ENCODE measurements around the gene DDC.
"Not testable (repeated sequence)": the region's sequence is repeated elsewhere in the genome, so short reads cannot be mapped to it uniquely, and the experiment has no call there.

DDC gene

DNA sequence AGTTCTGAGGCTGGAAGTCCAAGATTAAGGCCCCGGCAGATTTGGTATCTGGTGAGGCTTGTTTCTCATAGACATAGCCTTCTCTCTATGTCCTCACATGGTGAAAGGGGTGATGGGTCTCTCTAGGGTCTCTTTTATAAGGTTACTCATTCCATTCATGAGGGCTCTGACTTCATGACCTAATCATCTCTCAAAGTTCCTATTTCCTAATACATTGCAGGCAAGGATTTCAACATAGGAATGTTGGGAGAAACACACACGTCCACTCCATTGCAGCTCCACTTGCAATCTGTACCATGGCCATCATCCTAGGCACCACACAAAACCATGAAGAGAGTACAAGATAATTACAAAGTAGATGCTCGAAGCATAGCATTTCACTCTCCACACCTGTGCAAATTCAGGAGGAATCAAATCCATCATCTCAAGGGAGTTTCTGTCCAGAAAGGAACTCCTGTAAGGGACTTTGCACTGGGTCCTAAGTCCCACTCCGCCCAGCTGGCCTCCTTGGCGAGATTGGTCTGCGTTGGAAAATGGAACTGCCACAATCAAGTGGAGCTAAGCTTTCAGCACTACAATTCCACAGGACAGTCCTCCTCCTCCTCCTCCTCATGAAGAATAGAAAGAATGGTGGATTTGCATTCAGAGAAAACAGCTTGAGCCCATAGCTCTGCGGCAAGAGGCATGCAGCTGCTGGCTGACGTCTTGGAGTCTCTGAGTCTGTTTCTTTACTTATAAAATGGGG, 8.8 kb downstream of the DDC start:
- TF ChIP-seq JUND (IDR thresholded peaks at IDR 0.05; ENCODE audit: low read depth) = no peak
- in situ Hi-C loops (cut with HindIII; ENCODE audit: low pct_unique_long_range_greater_than_20kb, low sequenced_read_pairs) = no loop called here
- peak in 1 of 2 experiments; percentile 38 for DNase-seq (ENCODE audit: low read depth in 1 of 2, low spot score in 1 of 2)

DNA sequence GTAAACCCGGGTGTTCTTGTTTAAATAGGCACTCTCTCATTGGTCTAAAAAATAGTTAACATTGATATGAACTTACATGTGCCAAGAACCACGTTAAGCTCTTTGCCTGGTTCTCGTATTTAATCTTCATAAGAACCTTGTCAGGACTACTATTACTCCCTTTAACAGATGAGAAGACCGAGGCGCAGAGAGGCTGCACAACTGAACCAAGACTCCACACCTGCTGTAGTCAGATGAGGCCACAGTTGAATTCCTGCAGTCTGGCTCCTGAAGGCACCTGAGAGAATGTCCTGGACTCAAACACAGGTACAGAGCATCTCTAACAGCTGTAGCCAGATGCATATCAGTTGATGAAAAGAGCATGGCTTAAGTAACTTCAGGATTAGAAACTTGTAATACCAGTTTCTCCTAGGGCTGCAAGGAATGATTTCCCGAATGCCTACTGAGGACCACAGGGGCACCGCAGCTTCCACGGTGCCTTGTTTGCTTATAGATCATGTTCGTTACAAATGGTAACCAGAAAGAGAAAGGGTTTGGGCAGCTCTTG, 9.5 kb downstream of the DDC start:
- no peak for TF ChIP-seq JUND (IDR thresholded peaks at IDR 0.05; ENCODE audit: low read depth)
- in situ Hi-C loops (cut with HindIII; ENCODE audit: low pct_unique_long_range_greater_than_20kb, low sequenced_read_pairs) = no loop called here
- DNase-seq (ENCODE audit: low read depth in 1 of 2, low spot score in 1 of 2) = no peak

DNA sequence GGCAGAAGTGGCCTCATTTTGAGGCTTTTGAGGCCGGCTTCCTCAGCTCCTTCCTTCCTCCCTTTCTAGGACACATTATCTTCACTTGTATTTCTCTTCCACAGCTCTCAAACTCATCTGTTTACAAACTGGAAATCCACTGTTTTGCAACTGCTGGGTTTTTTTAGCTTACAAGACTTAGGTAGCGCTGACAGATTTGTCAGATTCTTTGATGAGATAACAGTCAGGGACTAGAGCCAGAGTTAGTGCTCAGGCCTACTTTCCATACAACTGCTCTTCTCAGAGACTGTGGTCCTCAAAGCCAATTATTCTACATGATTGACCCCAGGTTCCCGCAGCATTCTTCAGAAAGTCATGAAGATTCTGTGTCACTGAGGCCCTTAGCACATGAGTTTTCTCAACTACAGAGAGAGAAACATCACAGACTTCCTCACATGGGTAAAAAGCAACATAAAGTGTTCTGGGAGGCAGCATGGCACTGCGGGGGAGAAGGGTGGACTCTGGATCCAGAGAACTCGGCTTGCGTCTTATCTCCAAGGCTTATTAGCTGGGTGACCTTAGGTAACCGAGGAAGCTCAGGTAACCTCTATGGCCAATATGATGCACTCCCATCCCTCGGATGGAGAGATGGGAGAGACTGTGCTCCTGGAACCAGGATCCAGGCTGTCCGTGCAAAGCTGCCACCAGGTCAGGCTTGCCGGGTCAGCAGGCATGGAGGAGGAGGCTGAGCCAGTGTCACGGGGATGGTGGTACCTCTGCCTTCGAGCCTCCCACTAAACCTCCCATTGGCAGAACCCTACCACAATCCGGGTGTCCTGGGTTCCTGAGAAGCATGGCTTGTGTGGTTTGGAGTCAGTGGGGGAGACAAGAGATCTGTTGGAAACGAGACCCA, 10.5 kb downstream of the DDC start:
- in situ Hi-C loops (cut with HindIII; ENCODE audit: low pct_unique_long_range_greater_than_20kb, low sequenced_read_pairs) = no loop called here
- DNase-seq (ENCODE audit: low read depth in 1 of 2, low spot score in 1 of 2) = no peak

DNA sequence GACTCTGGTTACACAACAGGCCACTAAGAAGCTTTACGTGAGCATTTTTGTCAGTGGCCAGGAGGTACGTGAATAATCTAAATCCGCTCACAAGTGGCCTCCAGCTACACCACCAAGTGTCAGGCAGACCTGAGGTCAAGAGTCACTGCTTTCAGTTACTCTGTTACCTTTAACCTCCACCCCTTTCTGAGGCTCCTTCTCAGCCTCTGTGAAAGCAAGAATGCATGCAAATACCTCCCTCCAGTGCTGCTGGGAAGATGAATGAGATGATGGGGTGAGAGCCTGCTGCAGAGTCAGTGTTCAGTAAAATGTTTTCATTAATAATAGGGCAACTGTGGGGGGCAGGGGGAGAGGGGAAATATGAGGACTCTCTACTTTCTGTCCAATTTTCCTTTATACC, 11.2 kb downstream of the DDC start:
- no peak for DNase-seq (ENCODE audit: low read depth in 1 of 2, low spot score in 1 of 2)
- in situ Hi-C loops (cut with HindIII; ENCODE audit: low pct_unique_long_range_greater_than_20kb, low sequenced_read_pairs) = no loop called here
- no peak for TF ChIP-seq JUND (IDR thresholded peaks at IDR 0.05; ENCODE audit: low read depth)

More for the DNA sequence above, 10.5 kb downstream of the DDC start:
- TF ChIP-seq JUND (IDR thresholded peaks at IDR 0.05; ENCODE audit: low read depth) = no peak

DNA sequence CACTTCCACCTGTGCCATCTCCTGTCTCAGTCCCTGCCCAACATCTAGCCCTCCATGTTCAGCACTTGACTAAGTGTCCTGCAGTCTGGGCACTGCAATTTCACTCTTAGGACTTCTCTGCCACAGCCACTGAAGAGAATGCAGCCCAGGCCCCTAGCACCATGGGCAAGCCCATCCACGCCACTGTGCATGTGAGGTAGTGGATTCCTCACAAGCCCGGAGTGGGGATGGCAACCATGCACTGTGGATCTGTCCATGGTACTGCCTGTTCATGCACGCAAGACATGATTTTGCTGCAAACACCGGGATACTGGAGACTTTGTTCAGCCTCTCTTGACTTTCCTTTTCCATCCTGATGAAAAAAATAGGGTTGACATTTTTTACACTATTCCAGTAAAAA, 12.3 kb downstream of the DDC start:
- TF ChIP-seq JUND (IDR thresholded peaks at IDR 0.05; ENCODE audit: low read depth) = no peak
- DNase-seq (ENCODE audit: low read depth in 1 of 2, low spot score in 1 of 2) = peak; percentile 61 to 85
- in situ Hi-C loops (cut with HindIII; ENCODE audit: low pct_unique_long_range_greater_than_20kb, low sequenced_read_pairs) = no loop called here

DNA sequence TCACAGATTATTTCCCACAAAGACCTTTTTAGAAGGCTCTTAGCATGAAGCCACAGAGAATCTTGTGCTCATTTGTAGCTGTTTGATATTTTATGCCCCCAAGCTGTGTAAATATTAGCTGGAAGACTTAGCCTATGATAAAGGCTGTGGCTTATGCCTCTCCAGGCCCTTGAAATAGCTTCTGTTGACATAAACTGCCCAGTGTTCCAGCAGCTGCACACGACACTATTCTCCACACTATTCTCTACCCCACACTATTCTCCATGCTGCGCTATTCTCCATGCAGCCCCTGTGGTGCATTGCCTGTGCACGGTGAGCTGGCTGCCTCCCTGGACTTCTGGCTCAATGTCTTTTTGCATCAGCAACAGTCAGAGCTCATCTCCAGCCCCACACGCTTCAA, 13.1 kb downstream of the DDC start:
- in situ Hi-C loops (cut with HindIII; ENCODE audit: low pct_unique_long_range_greater_than_20kb, low sequenced_read_pairs) = no loop called here
- no peak for TF ChIP-seq JUND (IDR thresholded peaks at IDR 0.05; ENCODE audit: low read depth)
- no peak for DNase-seq (ENCODE audit: low read depth in 1 of 2, low spot score in 1 of 2)

DNA sequence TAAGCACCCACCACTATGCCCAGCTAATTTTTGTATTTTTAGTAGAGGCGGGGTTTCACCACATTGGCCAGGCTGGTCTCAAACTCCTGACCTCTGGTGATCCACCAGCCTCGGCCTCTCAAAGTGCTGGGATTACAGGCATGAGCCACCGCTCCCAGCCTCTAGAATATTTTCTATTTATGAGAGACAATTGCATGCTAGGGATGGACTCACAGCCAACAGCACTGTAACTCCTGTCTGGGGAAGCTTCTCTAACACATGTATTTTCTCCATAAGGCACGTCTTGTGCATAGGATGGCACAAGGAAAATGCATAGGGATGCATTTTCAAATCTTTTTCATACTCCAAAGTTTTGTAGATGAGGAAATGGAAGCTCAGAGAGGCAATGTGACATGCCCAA, 19.6 kb downstream of the DDC start:
- DNase-seq (ENCODE audit: low read depth in 1 of 2, low spot score in 1 of 2); in situ Hi-C loops (cut with HindIII; ENCODE audit: low pct_unique_long_range_greater_than_20kb, low sequenced_read_pairs): not testable (repeated sequence)

DNA sequence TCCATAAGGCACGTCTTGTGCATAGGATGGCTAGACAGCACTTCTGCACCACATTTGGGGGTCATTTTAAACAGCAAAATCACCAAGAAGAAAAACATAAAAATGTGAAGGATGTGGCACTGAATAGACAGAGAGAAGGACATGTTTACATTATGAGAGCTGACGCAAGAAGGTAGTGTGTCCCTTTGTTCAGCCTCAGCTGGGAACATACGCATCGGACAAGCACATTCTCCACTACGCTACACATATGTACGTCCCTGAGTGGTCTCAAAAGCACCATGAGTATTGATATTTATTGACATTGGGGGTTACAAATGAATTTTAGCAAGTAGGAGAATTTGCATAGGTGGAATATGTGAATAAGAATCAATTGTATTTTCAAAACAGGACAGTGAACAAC, 20.2 kb downstream of the DDC start:
- no peak for TF ChIP-seq JUND (IDR thresholded peaks at IDR 0.05; ENCODE audit: low read depth)
- no peak for DNase-seq (ENCODE audit: low read depth in 1 of 2, low spot score in 1 of 2)
- in situ Hi-C loops (cut with HindIII; ENCODE audit: low pct_unique_long_range_greater_than_20kb, low sequenced_read_pairs) = no loop called here

DNA sequence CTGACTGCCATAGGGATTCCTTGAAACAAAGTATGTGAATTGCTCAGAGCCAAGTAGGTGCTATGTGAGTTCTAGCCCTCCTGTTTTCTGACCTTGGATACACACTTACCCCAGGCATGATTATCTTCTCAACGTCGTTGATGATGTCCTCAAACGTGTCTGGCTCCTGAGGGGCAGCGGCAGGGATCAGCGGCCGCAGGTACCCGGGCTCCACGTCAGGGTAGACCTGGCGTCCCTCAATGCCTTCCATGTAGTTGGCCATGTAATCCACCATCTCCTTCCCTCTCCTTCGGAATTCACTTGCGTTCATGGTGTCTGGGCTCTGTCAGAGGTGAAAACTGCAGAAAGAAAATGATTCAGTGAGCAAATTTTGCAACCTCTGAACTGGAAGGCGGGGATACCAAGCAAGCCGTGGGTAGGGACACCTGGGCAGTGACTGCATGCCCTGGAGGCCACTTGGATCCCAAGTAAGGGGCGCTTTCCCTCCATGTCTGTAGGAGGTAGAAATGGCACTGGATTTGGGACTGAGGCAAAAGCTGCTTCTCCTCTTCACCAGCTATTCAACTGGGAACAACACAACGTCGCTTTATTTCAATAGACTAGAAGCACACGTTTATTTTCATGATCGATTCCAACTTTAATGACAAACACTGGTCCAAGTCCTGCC, 21.3 kb downstream of the DDC start:
- DNase-seq (ENCODE audit: low read depth in 1 of 2, low spot score in 1 of 2) = no peak
- in situ Hi-C loops (cut with HindIII; ENCODE audit: low pct_unique_long_range_greater_than_20kb, low sequenced_read_pairs) = no loop called here
- TF ChIP-seq JUND (IDR thresholded peaks at IDR 0.05; ENCODE audit: low read depth) = no peak

DNA sequence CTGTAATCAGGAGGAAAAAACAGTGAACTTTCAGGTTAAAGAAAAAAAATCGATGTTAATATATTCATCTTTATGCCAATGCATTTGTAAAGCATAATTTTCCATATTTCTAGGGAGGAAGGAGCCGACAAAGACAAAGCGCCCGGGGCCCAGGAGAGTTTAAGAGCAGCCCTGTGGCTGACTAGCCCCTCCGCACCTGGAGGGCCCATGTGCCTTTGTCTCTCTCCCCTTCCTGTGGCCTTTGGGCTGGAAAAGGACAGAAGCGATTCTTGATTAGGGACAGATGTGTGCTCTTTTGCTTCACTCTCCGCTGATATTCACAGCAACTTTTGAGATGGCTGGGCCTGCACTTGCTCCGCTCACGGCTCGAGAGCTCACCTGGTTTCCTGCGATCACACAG, 23.1 kb downstream of the DDC start:
- no peak for DNase-seq (ENCODE audit: low read depth in 1 of 2, low spot score in 1 of 2)
- in situ Hi-C loops (cut with HindIII; ENCODE audit: low pct_unique_long_range_greater_than_20kb, low sequenced_read_pairs) = no loop called here
- no peak for TF ChIP-seq JUND (IDR thresholded peaks at IDR 0.05; ENCODE audit: low read depth)

DNA sequence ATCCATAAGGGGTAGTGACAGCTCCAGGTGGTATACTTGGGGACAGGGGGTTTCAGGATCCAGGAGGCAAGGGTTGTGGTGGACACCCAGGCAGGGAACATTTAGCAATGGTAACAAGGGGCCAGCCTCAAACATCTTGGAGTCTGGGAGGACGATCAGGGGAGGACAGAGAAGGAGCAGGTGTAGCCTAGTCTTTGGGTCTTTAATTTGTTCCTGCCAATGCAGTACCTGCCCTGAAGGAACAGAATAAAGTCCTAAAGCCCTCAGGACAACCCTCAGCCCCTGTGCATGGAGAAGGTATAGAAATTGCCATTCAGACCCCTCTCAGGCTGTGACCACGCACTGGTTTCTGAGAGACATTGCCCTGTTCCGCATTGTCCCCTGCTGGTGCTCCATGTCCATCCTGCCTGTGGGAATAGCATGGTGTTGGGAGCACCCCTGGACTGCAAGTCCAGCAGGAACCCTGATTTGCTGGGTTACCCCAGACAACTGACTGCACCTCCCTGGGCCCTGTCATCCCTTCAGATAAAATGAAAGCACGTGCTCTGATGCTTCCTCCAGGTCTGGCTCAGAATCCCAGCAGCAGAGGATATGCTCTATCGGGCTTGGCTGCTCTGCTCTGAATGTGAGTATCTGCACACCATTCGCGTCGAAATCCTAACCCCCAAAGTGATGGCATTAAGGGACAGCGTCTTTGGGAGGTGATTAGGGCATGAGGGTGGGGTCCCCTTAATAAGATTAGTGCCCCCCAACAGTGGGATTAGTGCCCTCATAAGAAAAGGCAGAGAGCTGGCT, 24.2 kb downstream of the DDC start:
- no peak for DNase-seq (ENCODE audit: low read depth in 1 of 2, low spot score in 1 of 2)
- in situ Hi-C loops (cut with HindIII; ENCODE audit: low pct_unique_long_range_greater_than_20kb, low sequenced_read_pairs) = no loop called here
- TF ChIP-seq JUND (IDR thresholded peaks at IDR 0.05; ENCODE audit: low read depth) = no peak

DNA sequence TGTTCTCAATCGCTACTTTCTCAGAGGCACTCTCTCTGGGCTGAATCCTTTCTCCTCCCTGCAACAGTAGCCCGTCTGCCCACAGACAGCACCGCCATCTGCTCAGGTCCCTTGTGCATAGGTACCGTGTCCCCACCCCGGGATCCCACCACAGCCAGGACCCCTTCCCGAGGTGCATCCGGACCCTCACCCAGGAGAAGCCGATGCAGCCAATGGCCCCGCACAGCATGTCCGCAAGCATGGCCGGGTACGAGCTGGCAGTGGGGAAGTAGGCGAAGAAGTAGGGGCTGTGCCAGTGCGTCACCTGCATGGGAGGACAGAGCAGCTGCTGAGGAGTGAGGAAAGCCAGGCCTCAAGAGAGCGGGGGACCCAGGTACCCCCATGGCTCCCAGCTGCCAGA, 25.5 kb downstream of the DDC start:
- DNase-seq (ENCODE audit: low read depth in 1 of 2, low spot score in 1 of 2) = no peak
- no peak for TF ChIP-seq JUND (IDR thresholded peaks at IDR 0.05; ENCODE audit: low read depth)
- in situ Hi-C loops (cut with HindIII; ENCODE audit: low pct_unique_long_range_greater_than_20kb, low sequenced_read_pairs) = no loop called here

Measured in T47D (cell line).